Lung (tissue), 12 donors: Measurements from ENCODE around the gene AGGF1. TPM values are rescaled to one million over a fixed set of nuclear protein-coding genes. Genes with fewer than 3 reads are reported as not detected.

Source experiments
- ATAC-seq: fragments of 200-7000 bp; cut with Tn5 transposase; one replicate; pipeline ENCODE4 v1.9.1; 2020; ENCODE audit warnings: moderate number of reproducible peaks; ENCODE audit not compliant: insufficient read depth, low FRiP score
- DNase-seq, 3 donors: peaks; one replicate each; pipeline ENCODE4 v3.0.0-alpha.2; 2013 to 2017
- H3K27ac ChIP-seq, 2 donors: one replicate each; pipeline ENCODE4 v1.5.1; 2013; ENCODE audit warnings: mild to moderate bottlenecking in 2 of 2, moderate library complexity in 2 of 2, control low read depth in 1 of 2, inconsistent platforms in 1 of 2, low read depth in 1 of 2, low read length in 1 of 2
- H3K27me3 ChIP-seq, 3 donors: one replicate each; pipeline ENCODE4 v1.5.1; 2013; ENCODE audit warnings: low read length in 2 of 3; ENCODE audit not compliant: control insufficient read depth in 3 of 3, insufficient read depth in 3 of 3
- H3K36me3 ChIP-seq, 4 donors: one replicate each; pipeline ENCODE4 v1.5.1; 2013; ENCODE audit warnings: low read length in 4 of 4, mild to moderate bottlenecking in 1 of 4, moderate library complexity in 1 of 4; ENCODE audit not compliant: control insufficient read depth in 4 of 4, insufficient read depth in 4 of 4
- H3K4me1 ChIP-seq, 5 donors: one replicate each; pipeline ENCODE4 v1.5.1; 2013; ENCODE audit warnings: low read length in 5 of 5, mild to moderate bottlenecking in 2 of 5, moderate library complexity in 1 of 5; ENCODE audit not compliant: control insufficient read depth in 5 of 5, insufficient read depth in 5 of 5
- H3K4me3 ChIP-seq: one replicate; pipeline ENCODE4 v1.5.1; 2013; ENCODE audit warnings: mild to moderate bottlenecking, control low read depth, moderate library complexity
- H3K9ac ChIP-seq, 2 donors: one replicate each; pipeline ENCODE4 v1.5.1; 2013; ENCODE audit warnings: low read length in 2 of 2, control low read depth in 1 of 2; ENCODE audit not compliant: insufficient read depth in 1 of 2
- H3K9me3 ChIP-seq, 4 donors: one replicate each; pipeline ENCODE4 v1.5.1; 2013; ENCODE audit warnings: low read length in 3 of 4, mild to moderate bottlenecking in 1 of 4, moderate library complexity in 1 of 4; ENCODE audit not compliant: control insufficient read depth in 4 of 4, insufficient read depth in 3 of 4
- CTCF ChIP-seq: IDR thresholded peaks from 2 replicates; pipeline ENCODE4 v1.5.1; 2012; ENCODE audit warnings: mild to moderate bottlenecking; ENCODE audit errors: control extremely low read depth, extremely low read depth
- WGBS, 2 donors: extraction: QIAGEN DNeasy Blood & Tissue Kit; methylation state at CpG; one replicate each; pipeline ENCODE4 v1.1.7; 2013; 5-methylcytosine and 5-hydroxymethylcytosine counted together
- polyA plus RNA-seq, 2 donors: library from polyadenylated mRNA; stranded (reverse); fragments of 200-250 nt; gene quantifications; one replicate each; pipeline ENCODE4 v1.2.1, GENCODE V29; 2013
- total RNA-seq, 2 donors: library from RNA; depleted of rRNA in 1 of 2; stranded (reverse); fragments of >200 nt in 1 of 2; gene quantifications; one replicate each; pipeline ENCODE4 v1.2.1, GENCODE V29; 2014 to 2021
- donor health status: control.
- donor health status: control.
- donor health status: Bipolar disorder and iron deficiency.
- donor health status: healthy.
- donor health status: DM: yes; HTN: yes; CAD: no.

Gene AGGF1
- total and polyA plus RNA-seq, 4 donors, result 7.7 to 29.9 (median 16.5) TPM

DNA sequence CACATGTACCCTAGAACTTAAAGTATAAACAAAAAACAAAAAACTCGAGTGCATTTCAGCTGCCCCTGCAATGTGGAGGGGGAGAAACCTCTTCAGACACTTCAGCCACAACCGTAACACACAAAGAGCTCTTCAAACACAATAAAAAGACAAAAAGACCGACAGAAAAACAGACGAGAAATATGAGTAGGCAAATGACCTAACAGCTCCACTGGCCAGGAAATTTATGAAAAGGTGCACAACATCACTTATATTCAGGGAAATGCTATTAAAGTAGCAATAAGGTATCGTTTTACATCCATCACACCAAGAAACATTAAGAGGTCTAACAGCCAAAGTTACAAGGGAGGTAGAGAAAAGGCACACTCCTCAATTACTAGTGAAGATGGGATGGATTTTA lies 50.7 kb downstream of the AGGF1 start:
- ATAC-seq, result no peak
- Histone ChIP-seq H3K27me3 (no peaks in the 10 kb centered on the region), H3K36me3 (peaks cover 0 to 9% (median 5%) of the 10 kb centered on the region in 4 donors), H3K4me3 (no peak overlapping the region), H3K4me1 (peaks cover 0 to 15% (median 2%) of the 10 kb centered on the region in 5 donors), H3K9ac (no peak overlapping the region), H3K9me3 (no peaks in the 10 kb centered on the region), H3K27ac (no peak overlapping the region)
- 70 to 76% methylated on average over 5 of the region's 5 CpGs for WGBS, 2 donors
- no peak for TF ChIP-seq CTCF
- no peak for DNase-seq

- Histone ChIP-seq H3K36me3 (peaks cover 0 to 6% (median 2%) of the 10 kb centered on the region in 4 donors), H3K27me3 (no peaks in the 10 kb centered on the region), H3K9me3 (no peaks in the 10 kb centered on the region), H3K4me1 (peaks cover 0 to 14% (median 2%) of the 10 kb centered on the region in 5 donors), H3K27ac (no peak overlapping the region), H3K9ac (no peak overlapping the region), H3K4me3 (no peak overlapping the region)
- DNase-seq, result no peak
- WGBS, 2 donors, result 55 to 100% methylated on average over 1 of the region's 1 CpG
- ATAC-seq, result no peak
- no peak for TF ChIP-seq CTCF
Measured at GRCh38 chr5:77082280-77082679, 52.1 kb downstream of the AGGF1 start.

DNA sequence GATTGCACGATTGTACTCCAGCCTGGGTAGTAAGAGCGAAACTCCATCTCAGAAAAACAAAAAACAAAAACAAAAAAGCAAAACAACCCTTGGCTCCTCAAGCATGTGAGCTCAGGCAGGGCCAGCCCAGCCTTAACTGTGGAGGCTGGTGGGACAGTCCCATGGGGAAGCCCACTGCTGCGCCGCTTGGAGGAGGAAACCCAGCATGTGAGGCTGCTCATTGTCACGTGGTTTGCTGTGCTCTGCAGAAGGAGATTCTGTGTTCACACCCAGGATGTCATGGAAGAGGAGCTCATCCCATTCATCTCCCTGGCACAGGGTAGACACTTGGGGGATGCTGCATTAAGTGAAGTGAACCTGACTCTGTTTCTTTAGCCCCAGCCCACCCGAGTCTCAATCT lies 52.9 kb downstream of the AGGF1 start:
- H3K27me3 ChIP-seq, result no peaks in the 10 kb centered on the region
- peaks cover 0 to 6% (median 2%) of the 10 kb centered on the region in 4 donors for H3K36me3 ChIP-seq
- TF ChIP-seq CTCF, result no peak
- H3K27ac ChIP-seq, result no peak overlapping the region
- ATAC-seq (no peak), DNase-seq (no peak)
- 90 to 94% methylated on average over 6 of the region's 6 CpGs for WGBS, 2 donors
- no peak overlapping the region for H3K9ac ChIP-seq
- peaks cover 0 to 17% (median 4%) of the 10 kb centered on the region in 5 donors for H3K4me1 ChIP-seq
- H3K9me3 ChIP-seq, result no peaks in the 10 kb centered on the region
- no peak overlapping the region for H3K4me3 ChIP-seq

GRCh38 chr5:77086368-77086688 lies 56.1 kb downstream of the AGGF1 start:
- H3K9ac ChIP-seq, result peak overlapping the region; percentile 95 to 99
- WGBS, 2 donors, result 0 to 3% methylated on average over 6 of the region's 6 CpGs

More at GRCh38 chr5:77086368-77086688, 56.1 kb downstream of the AGGF1 start:
- H3K4me1 ChIP-seq, result peaks cover 0 to 19% (median 9%) of the 10 kb centered on the region in 5 donors
- H3K27ac ChIP-seq, result peak overlapping the region; percentile 88 to 97
- peaks cover 0 to 3% (median 1%) of the 10 kb centered on the region in 4 donors for H3K36me3 ChIP-seq
- TF ChIP-seq CTCF, result no peak
- no peak for ATAC-seq
- peak overlapping the region; percentile 71 for H3K4me3 ChIP-seq
- H3K27me3 ChIP-seq, result no peaks in the 10 kb centered on the region
- peak in 2 of 3 donors; percentile 93 to 95 for DNase-seq
- no peaks in the 10 kb centered on the region for H3K9me3 ChIP-seq
